HepG2 (cell line): Measurements from ENCODE around the gene LIMS2. TPM values are rescaled to one million over a fixed set of nuclear protein-coding genes. Genes with fewer than 3 reads are reported as not detected.

Source experiments
- ARID3A ChIP-seq: IDR thresholded peaks from 2 replicates; pipeline ENCODE4 v1.6.1; 2012; ENCODE audit warnings: low read depth, low read length, improper control_type of control experiment
- ASH2L ChIP-seq: fragments of 300-600, 200-600 bp; sonication (generic); IDR thresholded peaks from 2 replicates; pipeline ENCODE4 v1.7.0; 2017; ENCODE audit warnings: low read depth, mild to moderate bottlenecking, moderate library complexity, mixed read lengths, low read length; ENCODE audit not compliant: insufficient read length
- FOXJ3 ChIP-seq: sonication (generic); formaldehyde crosslinking; IDR thresholded peaks from 2 replicates; pipeline ENCODE4 v1.4.0; 2020; ENCODE audit warnings: missing genetic modification reagents, mild to moderate bottlenecking, borderline replicate concordance
- HMG20B ChIP-seq: conservative IDR thresholded peaks from 2 replicates; pipeline ENCODE4 v1.6.1; 2016; ENCODE audit warnings: missing genetic modification reagents, missing compliant biosample characterization
- IRF1 ChIP-seq: sonication (generic); formaldehyde crosslinking; IDR thresholded peaks from 2 replicates; pipeline ENCODE4 v1.4.0; 2020; ENCODE audit warnings: low read depth, mild to moderate bottlenecking, missing genetic modification reagents
- MEIS1 ChIP-seq: sonication (generic); formaldehyde crosslinking; IDR thresholded peaks from 2 replicates; pipeline ENCODE4 v1.9.0; 2021; ENCODE audit warnings: mild to moderate bottlenecking, missing genetic modification reagents, moderate library complexity, borderline replicate concordance
- PRPF4 ChIP-seq: fragments of 200-400 bp; formaldehyde crosslinking; IDR thresholded peaks from 2 replicates; pipeline ENCODE4 v1.6.1; 2016; ENCODE audit warnings: low read length, low read depth; ENCODE audit not compliant: poor library complexity, severe bottlenecking
- ZBTB40 ChIP-seq, 2 experiments: fragments of 450-650 bp in 1 of 2; sonication (generic) in 1 of 2; formaldehyde crosslinking in 1 of 2; IDR thresholded peaks; 2 replicates each; pipeline versions ENCODE4 v1.6.1 to v1.8.0; 2016 to 2022; ENCODE audit warnings: antibody characterized with exemption in 1 of 2, mild to moderate bottlenecking in 1 of 2, missing genetic modification reagents in 1 of 2
- ZBTB42 ChIP-seq: sonication (generic); formaldehyde crosslinking; IDR thresholded peaks from 2 replicates; pipeline ENCODE4 v1.5.0; 2020; ENCODE audit warnings: mild to moderate bottlenecking, missing genetic modification reagents
- ZNF335 ChIP-seq: sonication (generic); formaldehyde crosslinking; IDR thresholded peaks from 2 replicates; pipeline ENCODE4 v1.4.0; 2020; ENCODE audit warnings: missing genetic modification reagents
- ZNF547 ChIP-seq: sonication (generic); formaldehyde crosslinking; IDR thresholded peaks from 2 replicates; pipeline ENCODE4 v1.5.1; 2020; ENCODE audit warnings: mild to moderate bottlenecking, missing genetic modification reagents
- ZNF740 ChIP-seq: sonication (generic); formaldehyde crosslinking; IDR thresholded peaks from 2 replicates; pipeline ENCODE4 v1.4.0; 2020; ENCODE audit warnings: missing genetic modification reagents
- polyA plus RNA-seq, 8 experiments: library from polyadenylated mRNA; depleted of rRNA in 3 of 8; stranded (reverse) in 7 of 8; unstranded in 1 of 8; fragments of >200 nt; fragmentation: Illumina TruSeq in 4 of 8; extraction: Trizol in 4 of 8; gene quantifications; 2 replicates each; pipeline versions ENCODE4 v1.2.1 to v1.2.3, GENCODE V29; 2011 to 2016; ENCODE audit warnings: low read depth in 4 of 8, missing spikeins in 1 of 8, mixed read lengths in 1 of 8; ENCODE audit not compliant: insufficient read depth in 1 of 8
- total RNA-seq, 5 experiments: library from RNA; depleted of rRNA; stranded (reverse); fragments of >200 nt; fragmentation: Illumina TruSeq; extraction: Trizol; gene quantifications; 2 replicates each; pipeline ENCODE4 v1.2.3, GENCODE V29; 2016; ENCODE audit warnings: low read depth in 1 of 5

The LIMS2 gene
- total and polyA plus RNA-seq, 2 of the 13 experiments (the other 11 are each of a cell fraction or from before 2014, with no cell fraction given): 1.0 to 1.9 TPM

GRCh38 chr2:127702395-127703009 is 27.2 kb upstream of the LIMS2 start (continued):
- TF ChIP-seq ARID3A (no peak), ASH2L (no peak), FOXJ3 (CRISPR knock-in tag) (peak; percentile 60; the same call in 1 of the 2 replicates), ZNF335 (CRISPR knock-in tag) (0 out of 2 replicates have a peak, but pooled peaks have one; percentile 13), IRF1 (CRISPR knock-in tag) (no peak), PRPF4 (peak; percentile 77), ZBTB42 (CRISPR knock-in tag) (0 out of 2 replicates have a peak, but pooled peaks have one; percentile 7), MEIS1 (CRISPR knock-in tag) (no peak), HMG20B (CRISPR knock-in tag) (no peak; the same call in 1 of the 2 replicates), ZBTB40 (IDR thresholded peaks at IDR 0.05) (no peak), ZBTB40 (CRISPR knock-in tag; IDR thresholded peaks at IDR 0.05) (no peak), ZNF547 (no peak), ZNF740 (CRISPR knock-in tag) (0 out of 2 replicates have a peak, but pooled peaks have one; percentile 8)
